GM23338 (cell line): ENCODE measurements around the gene XPR1. TPM values are rescaled to one million over a fixed set of nuclear protein-coding genes. Genes with fewer than 3 reads are reported as not detected.

Source experiments
- ATAC-seq: fragments of 200-7000 bp; cut with Tn5 transposase; 3 replicates; pipeline ENCODE4 v1.9.1; 2020
- DNase-seq: peaks from one replicate; pipeline ENCODE4 v3.0.0-alpha.2; 2015; ENCODE audit warnings: low spot score
- H2AFZ ChIP-seq: fragments of 200-600 bp; sonication (generic); 2 replicates; pipeline ENCODE4 v1.8.0; 2016; ENCODE audit warnings: antibody characterized with exemption, mild to moderate bottlenecking, moderate library complexity
- H3F3A ChIP-seq: fragments of 200-600 bp; sonication (generic); replicated peaks from 2 replicates; pipeline ENCODE4 v1.8.0; 2017; ENCODE audit warnings: antibody characterized with exemption, mixed run types, low read depth
- H3K27ac ChIP-seq: fragments of 200-600 bp; sonication (generic); 2 replicates; pipeline ENCODE4 v1.6.1; 2016; ENCODE audit warnings: low read depth
- H3K27me3 ChIP-seq: fragments of 200-600 bp; sonication (generic); 2 replicates; pipeline ENCODE4 v1.8.0; 2016; ENCODE audit warnings: mild to moderate bottlenecking, mixed run types, moderate library complexity; ENCODE audit not compliant: insufficient read depth
- H3K36me3 ChIP-seq: fragments of 200-600 bp; sonication (generic); 2 replicates; pipeline ENCODE4 v1.8.0; 2016; ENCODE audit warnings: mild to moderate bottlenecking; ENCODE audit not compliant: insufficient read depth
- H3K4me1 ChIP-seq: fragments of 200-600 bp; sonication (generic); 2 replicates; pipeline ENCODE4 v1.8.0; 2016; ENCODE audit warnings: mild to moderate bottlenecking, moderate library complexity; ENCODE audit not compliant: insufficient read depth
- H3K4me2 ChIP-seq: fragments of 200-600 bp; sonication (generic); 2 replicates; pipeline ENCODE4 v1.7.1; 2017; ENCODE audit warnings: mixed run types
- H3K4me3 ChIP-seq: fragments of 200-600 bp; sonication (generic); 2 replicates; pipeline ENCODE4 v1.6.1; 2016; ENCODE audit warnings: mixed run types
- H3K79me2 ChIP-seq: fragments of 200-600 bp; sonication (generic); replicated peaks from 2 replicates; pipeline ENCODE4 v1.8.0; 2017; ENCODE audit warnings: mild to moderate bottlenecking; ENCODE audit not compliant: insufficient read depth
- H3K9me2 ChIP-seq: fragments of 200-600 bp; sonication (generic); 2 replicates; pipeline ENCODE4 v1.8.0; 2017; ENCODE audit not compliant: insufficient read depth
- H4K20me1 ChIP-seq: fragments of 200-600 bp; sonication (generic); replicated peaks from 2 replicates; pipeline ENCODE4 v1.8.0; 2017; ENCODE audit warnings: mild to moderate bottlenecking; ENCODE audit not compliant: insufficient read depth
- H3K27ac Mint-ChIP-seq: 2 replicates; pipeline ENCODE4 v1.8.0; 2020; ENCODE audit warnings: inconsistent platforms, mild to moderate bottlenecking, moderate library complexity, mixed read lengths
- H3K27me3 Mint-ChIP-seq: 3 replicates; pipeline ENCODE4 v1.8.0; 2022; ENCODE audit warnings: low read depth, mild to moderate bottlenecking, moderate library complexity, mixed read lengths, inconsistent platforms; ENCODE audit not compliant: insufficient read depth, poor library complexity
- H3K36me3 Mint-ChIP-seq: 3 replicates; pipeline ENCODE4 v1.8.0; 2021; ENCODE audit warnings: low read depth, mild to moderate bottlenecking, inconsistent platforms, moderate library complexity, mixed read lengths
- H3K4me1 Mint-ChIP-seq: 3 replicates; pipeline ENCODE4 v1.8.0; 2020; ENCODE audit warnings: mild to moderate bottlenecking, inconsistent platforms, mixed read lengths
- H3K4me3 Mint-ChIP-seq: 3 replicates; pipeline ENCODE4 v1.8.0; 2021; ENCODE audit warnings: moderate library complexity, mild to moderate bottlenecking, inconsistent platforms, mixed read lengths
- H3K9me3 Mint-ChIP-seq: 3 replicates; pipeline ENCODE4 v1.8.0; 2020; ENCODE audit warnings: moderate library complexity, mild to moderate bottlenecking, inconsistent platforms, mixed read lengths
- CREB1 ChIP-seq: fragments of 250-450 bp; sonication (Bioruptor Pico); IDR thresholded peaks from 2 replicates; pipeline ENCODE4 v1.5.0; 2020; ENCODE audit warnings: low read depth, mild to moderate bottlenecking, moderate library complexity
- CTCF ChIP-seq, 2 experiments: fragments of 200-600 bp in 1 of 2; sonication (generic) in 1 of 2; conservative IDR thresholded peaks; 2 replicates each; pipeline versions ENCODE4 v1.5.1 to v1.6.1; 2016 to 2017; ENCODE audit warnings: antibody characterized with exemption in 2 of 2, low read depth in 2 of 2, mild to moderate bottlenecking in 2 of 2, moderate library complexity in 1 of 2
- EZH2 ChIP-seq: fragments of 200-600 bp; sonication (generic); IDR thresholded peaks from one replicate; pipeline ENCODE4 v1.8.0; 2017; ENCODE audit warnings: antibody characterized with exemption, mild to moderate bottlenecking, low read depth; ENCODE audit not compliant: unreplicated experiment
- EZH2phosphoT487 ChIP-seq: fragments of 200-600 bp; sonication (generic); IDR thresholded peaks from one replicate; pipeline ENCODE4 v1.8.1; 2018; ENCODE audit warnings: antibody characterized with exemption; ENCODE audit not compliant: unreplicated experiment
- JUNB ChIP-seq: IDR thresholded peaks from one replicate; pipeline ENCODE4 v1.6.1; 2016; ENCODE audit warnings: antibody characterized with exemption; ENCODE audit not compliant: unreplicated experiment
- NANOG ChIP-seq: IDR thresholded peaks from 2 replicates; pipeline ENCODE4 v1.6.1; 2016; ENCODE audit warnings: antibody characterized with exemption, borderline replicate concordance
- POLR2AphosphoS5 ChIP-seq: IDR thresholded peaks from 2 replicates; pipeline ENCODE4 v1.6.1; 2016; ENCODE audit warnings: antibody characterized with exemption, low read depth
- STAT1 ChIP-seq: IDR thresholded peaks from one replicate; pipeline ENCODE4 v1.6.1; 2016; ENCODE audit warnings: antibody characterized with exemption; ENCODE audit not compliant: unreplicated experiment
- ZNF114 ChIP-seq: fragments of 250-450 bp; sonication (Bioruptor Pico); IDR thresholded peaks from 2 replicates; pipeline ENCODE4 v1.5.0; 2020; ENCODE audit warnings: mild to moderate bottlenecking, moderate library complexity
- ZNF331 ChIP-seq: fragments of 250-450 bp; sonication (Bioruptor Pico); IDR thresholded peaks from 2 replicates; pipeline ENCODE4 v1.5.0; 2020; ENCODE audit warnings: low read depth, mild to moderate bottlenecking, moderate library complexity
- ZNF462 ChIP-seq: fragments of 250-450 bp; sonication (Bioruptor Pico); IDR thresholded peaks from 2 replicates; pipeline ENCODE4 v1.5.0; 2020; ENCODE audit warnings: mild to moderate bottlenecking, moderate library complexity
- polyA plus RNA-seq: library from polyadenylated mRNA; unstranded; fragments of >200 nt; fragmentation: Nextera tagmentation; extraction: Ambion mirVana; gene quantifications from 2 replicates; pipeline ENCODE4 v1.2.1, GENCODE V29; 2016
- total RNA-seq: library from RNA; depleted of rRNA; stranded (reverse); fragments of >200 nt; shearing (Covaris generic); gene quantifications from 2 replicates; pipeline ENCODE4 v1.2.3, GENCODE V29; 2014
- TF ChIP-seq, protein P1 (sequence below): IDR thresholded peaks from 2 replicates; pipeline ENCODE4 v1.6.1; 2016; ENCODE audit warnings: antibody characterized with exemption
- TF ChIP-seq, protein P2 (sequence below): IDR thresholded peaks from one replicate; pipeline ENCODE4 v1.6.1; 2018; ENCODE audit warnings: antibody characterized with exemption; ENCODE audit not compliant: unreplicated experiment

Gene XPR1
- total and polyA plus RNA-seq, 2 experiments from 2014 or later, result 9.3 to 38.1 TPM

- H3K36me3 ChIP-seq, result no peaks in the 10 kb centered on the region
- Mint-ChIP-seq H3K36me3 (no peaks in the 10 kb centered on the region), H3K27me3 (peaks cover 1% of the 10 kb centered on the region), H3K9me3 (no peaks in the 10 kb centered on the region), H3K4me1 (peaks cover 17% of the 10 kb centered on the region), H3K27ac (no peak overlapping the region), H3K4me3 (no peak overlapping the region)
- DNase-seq (no peak), ATAC-seq (no peak)
- no peak overlapping the region for H2AFZ ChIP-seq
- no peaks in the 10 kb centered on the region for H4K20me1 ChIP-seq
- H3K79me2 ChIP-seq, result no peaks in the 10 kb centered on the region
- H3F3A ChIP-seq, result no peaks in the 10 kb centered on the region
- H3K27ac ChIP-seq, result no peak overlapping the region
- TF ChIP-seq EZH2phosphoT487 (no peak), NANOG (no peak), POLR2AphosphoS5 (no peak), ZNF114 (CRISPR knock-in tag) (no peak), EZH2 (no peak), ZNF331 (CRISPR knock-in tag) (no peak), CTCF (conservative IDR thresholded peaks at IDR 0.05; ENCODE audit: low read depth in 2 of 2) (no peak), JUNB (no peak), CREB1 (no peak), ZNF462 (CRISPR knock-in tag) (no peak), STAT1 (no peak)
- TF ChIP-seq, protein P1, sequence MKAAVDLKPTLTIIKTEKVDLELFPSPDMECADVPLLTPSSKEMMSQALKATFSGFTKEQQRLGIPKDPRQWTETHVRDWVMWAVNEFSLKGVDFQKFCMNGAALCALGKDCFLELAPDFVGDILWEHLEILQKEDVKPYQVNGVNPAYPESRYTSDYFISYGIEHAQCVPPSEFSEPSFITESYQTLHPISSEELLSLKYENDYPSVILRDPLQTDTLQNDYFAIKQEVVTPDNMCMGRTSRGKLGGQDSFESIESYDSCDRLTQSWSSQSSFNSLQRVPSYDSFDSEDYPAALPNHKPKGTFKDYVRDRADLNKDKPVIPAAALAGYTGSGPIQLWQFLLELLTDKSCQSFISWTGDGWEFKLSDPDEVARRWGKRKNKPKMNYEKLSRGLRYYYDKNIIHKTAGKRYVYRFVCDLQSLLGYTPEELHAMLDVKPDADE, result no peak
- TF ChIP-seq, protein P2, sequence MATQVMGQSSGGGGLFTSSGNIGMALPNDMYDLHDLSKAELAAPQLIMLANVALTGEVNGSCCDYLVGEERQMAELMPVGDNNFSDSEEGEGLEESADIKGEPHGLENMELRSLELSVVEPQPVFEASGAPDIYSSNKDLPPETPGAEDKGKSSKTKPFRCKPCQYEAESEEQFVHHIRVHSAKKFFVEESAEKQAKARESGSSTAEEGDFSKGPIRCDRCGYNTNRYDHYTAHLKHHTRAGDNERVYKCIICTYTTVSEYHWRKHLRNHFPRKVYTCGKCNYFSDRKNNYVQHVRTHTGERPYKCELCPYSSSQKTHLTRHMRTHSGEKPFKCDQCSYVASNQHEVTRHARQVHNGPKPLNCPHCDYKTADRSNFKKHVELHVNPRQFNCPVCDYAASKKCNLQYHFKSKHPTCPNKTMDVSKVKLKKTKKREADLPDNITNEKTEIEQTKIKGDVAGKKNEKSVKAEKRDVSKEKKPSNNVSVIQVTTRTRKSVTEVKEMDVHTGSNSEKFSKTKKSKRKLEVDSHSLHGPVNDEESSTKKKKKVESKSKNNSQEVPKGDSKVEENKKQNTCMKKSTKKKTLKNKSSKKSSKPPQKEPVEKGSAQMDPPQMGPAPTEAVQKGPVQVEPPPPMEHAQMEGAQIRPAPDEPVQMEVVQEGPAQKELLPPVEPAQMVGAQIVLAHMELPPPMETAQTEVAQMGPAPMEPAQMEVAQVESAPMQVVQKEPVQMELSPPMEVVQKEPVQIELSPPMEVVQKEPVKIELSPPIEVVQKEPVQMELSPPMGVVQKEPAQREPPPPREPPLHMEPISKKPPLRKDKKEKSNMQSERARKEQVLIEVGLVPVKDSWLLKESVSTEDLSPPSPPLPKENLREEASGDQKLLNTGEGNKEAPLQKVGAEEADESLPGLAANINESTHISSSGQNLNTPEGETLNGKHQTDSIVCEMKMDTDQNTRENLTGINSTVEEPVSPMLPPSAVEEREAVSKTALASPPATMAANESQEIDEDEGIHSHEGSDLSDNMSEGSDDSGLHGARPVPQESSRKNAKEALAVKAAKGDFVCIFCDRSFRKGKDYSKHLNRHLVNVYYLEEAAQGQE, result no peak
- peaks cover 4% of the 10 kb centered on the region for H3K9me2 ChIP-seq
- H3K4me3 ChIP-seq, result no peak overlapping the region
- H3K27me3 ChIP-seq, result no peaks in the 10 kb centered on the region
- peaks cover 9% of the 10 kb centered on the region for H3K4me1 ChIP-seq
- no peak overlapping the region for H3K4me2 ChIP-seq
Measured at GRCh38 chr1:180606155-180606554, 25.7 kb upstream of the XPR1 start.
